GM12873 (cell line): ENCODE results near the gene C8A.

Experiments used
- TF ChIP-seq, protein P1 (sequence below): IDR thresholded peaks from 2 replicates; pipeline ENCODE4 v1.5.1; 2012; ENCODE audit warnings: low read depth, mild to moderate bottlenecking, moderate library complexity, low read length, control low read depth; ENCODE audit not compliant: insufficient read depth; ENCODE audit errors: missing control alignments

The C8A gene

DNA sequence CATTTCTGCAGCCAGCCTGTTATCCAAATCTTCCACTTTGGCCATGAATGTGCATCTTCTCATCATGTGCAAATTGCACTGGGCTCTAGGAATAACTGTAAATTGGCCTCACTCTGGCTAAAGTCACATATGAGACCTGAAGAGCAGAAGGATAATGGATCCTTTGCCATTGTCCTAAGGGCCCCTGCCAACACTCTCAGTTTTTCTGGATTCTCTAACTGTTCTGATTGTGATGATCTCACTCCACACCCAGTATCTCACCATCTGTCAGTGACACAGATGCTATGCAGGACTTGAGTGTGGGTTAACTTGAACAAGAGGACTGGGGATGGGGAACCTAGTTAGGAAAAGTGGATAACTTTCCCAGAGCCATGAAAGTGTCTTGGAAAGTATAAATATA is 26.9 kb upstream of the C8A start:
- TF ChIP-seq, protein P1, sequence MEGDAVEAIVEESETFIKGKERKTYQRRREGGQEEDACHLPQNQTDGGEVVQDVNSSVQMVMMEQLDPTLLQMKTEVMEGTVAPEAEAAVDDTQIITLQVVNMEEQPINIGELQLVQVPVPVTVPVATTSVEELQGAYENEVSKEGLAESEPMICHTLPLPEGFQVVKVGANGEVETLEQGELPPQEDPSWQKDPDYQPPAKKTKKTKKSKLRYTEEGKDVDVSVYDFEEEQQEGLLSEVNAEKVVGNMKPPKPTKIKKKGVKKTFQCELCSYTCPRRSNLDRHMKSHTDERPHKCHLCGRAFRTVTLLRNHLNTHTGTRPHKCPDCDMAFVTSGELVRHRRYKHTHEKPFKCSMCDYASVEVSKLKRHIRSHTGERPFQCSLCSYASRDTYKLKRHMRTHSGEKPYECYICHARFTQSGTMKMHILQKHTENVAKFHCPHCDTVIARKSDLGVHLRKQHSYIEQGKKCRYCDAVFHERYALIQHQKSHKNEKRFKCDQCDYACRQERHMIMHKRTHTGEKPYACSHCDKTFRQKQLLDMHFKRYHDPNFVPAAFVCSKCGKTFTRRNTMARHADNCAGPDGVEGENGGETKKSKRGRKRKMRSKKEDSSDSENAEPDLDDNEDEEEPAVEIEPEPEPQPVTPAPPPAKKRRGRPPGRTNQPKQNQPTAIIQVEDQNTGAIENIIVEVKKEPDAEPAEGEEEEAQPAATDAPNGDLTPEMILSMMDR = no peak

DNA sequence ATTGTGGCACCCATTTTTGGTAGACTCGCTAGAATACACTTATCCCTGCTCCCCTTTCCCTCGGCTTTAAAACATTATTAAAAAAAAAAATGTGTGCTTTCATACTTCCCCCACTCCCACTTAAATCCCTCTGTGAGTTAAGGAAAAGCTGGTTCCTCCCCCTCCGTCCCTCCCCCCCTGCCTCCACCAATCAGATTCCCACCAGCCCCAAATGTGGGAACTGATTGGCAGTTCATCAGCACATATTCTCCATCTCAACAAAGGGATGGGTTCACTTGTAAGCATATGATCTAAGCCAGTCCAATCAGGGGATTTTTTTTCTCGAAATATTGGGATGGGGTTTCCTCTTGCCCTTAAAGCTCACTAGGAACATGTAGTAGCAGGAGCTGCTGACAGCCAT is 24.5 kb upstream of the C8A start:
- TF ChIP-seq, protein P1 = no peak

DNA sequence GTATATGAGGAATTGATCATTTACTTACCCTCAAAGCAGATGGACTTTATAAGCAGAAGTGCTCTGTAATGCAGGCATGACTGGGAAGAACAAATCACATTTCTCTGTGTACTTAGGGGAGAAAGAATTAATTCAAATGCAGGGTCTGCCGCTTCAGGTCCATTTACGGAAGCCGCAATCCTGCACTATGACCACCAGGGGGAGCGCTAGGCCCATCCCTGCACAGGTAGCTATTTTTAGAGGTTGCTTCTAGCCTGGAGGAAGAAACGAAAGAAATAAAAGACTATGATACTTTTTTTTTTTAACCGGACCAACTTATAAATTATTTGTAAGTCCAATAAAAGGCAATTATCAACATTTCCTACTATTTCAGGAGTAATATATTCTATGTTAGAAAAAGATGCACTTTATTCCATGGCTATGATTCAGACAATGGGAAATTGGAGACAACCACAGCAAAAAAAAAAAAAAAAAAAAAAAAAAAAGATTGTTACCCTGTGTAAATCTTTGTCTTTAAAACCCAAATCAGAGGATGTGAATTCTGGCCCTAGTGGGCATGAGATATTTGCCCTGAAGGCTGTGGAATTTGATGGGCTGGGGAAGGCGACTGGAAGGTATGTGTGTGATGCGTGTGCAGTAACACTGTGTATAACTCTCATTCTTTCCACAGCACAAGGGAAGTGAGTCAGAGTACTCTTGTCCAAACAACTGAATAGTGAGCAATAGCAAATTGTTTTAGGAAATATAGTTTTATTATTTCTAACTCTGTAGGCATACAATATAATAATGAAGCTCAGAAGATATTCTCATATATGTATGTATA is 22.5 kb upstream of the C8A start:
- TF ChIP-seq, protein P1 = peak; percentile 89

DNA sequence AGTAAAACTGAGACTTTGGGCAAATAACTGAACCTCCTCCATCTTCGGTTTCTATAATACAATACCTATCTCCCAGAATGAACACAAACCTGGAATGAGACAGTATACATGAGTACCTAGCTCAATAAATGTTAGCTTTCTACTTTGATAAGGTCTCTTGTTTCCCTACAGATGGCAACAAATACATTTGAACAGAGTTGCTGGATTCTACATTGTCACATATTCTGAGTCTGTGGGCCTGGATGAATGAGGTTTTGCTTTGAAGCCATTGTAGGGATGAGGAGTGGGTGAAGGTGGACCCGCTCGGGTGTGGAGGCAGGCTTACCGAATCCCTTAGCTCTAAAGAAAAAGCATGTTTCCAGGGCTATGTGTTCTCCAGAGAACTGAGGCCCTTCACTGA is 21.5 kb upstream of the C8A start:
- TF ChIP-seq, protein P1 = no peak

DNA sequence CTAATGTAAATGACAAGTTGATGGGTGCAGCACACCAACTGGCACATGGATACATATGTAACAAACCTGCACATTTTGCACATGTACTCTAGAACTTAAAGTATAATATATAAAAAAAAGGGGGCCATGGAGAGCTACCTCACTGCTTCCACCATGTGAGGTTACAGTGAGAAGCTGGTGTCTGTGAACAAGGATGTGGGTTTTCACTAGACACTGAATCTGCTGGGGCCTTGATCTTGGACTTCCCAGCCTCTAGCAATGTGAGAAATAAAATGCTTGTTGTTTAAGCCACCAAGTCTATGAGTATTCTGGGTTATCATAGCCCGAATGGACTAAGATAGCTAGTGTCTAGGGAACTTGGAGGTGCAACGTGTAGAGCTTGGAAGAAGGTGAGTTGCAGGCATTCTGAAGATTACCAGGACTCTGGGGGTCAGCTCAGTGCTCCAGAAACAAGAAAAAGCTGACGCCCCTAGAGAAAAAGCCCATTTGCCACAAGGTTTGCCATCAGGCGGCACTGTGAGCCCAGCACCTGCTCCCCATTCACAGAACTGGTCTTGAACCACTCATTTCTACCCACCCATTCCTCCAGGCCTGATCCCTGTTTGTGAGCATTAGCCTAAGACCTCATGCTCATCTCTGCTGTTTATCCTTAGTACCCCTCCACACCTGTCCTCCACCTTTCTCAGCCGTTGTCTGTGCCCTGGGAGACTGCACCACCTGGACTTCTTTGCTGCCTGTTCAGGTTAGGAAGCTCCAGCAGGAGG is 20.3 kb upstream of the C8A start:
- TF ChIP-seq, protein P1 = no peak

DNA sequence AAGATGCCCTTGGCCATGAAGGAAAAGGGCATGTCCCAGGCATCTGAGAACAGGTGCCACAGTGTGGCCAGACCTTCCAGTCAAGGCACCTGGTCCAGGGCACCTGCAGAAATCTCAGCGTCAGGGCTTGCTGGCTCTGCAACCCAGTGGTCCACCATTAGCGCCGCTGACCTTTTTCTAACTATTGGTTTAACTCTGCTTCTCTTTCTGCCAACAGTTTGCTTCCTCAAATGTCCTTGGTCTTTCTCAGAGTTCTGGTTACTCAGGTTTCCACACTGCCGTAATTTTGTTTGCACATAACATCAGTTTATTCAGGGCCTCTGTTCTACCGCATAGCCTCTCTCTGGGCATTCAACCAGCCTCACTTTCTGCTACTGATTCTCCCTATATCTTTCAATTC is 18.9 kb upstream of the C8A start:
- TF ChIP-seq, protein P1 = no peak

DNA sequence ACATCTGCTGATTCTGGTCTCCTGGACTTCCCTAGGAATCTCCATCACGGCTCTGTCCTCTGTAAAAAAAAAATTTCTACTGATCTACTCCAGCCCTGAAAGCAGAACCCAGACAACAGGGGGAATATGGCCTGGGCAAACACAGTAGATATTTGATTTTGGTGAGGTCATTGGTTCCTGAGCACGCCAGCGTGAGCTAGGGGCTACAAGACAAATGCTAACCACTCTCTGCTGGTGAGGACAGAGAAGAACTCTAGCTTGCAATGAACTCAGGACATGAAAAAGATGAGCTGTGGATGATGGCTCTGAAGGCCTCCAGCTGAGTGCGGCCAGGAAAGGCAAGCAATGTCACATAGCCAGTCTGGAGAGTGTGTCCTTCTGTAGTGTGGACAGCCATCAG is 18.2 kb upstream of the C8A start:
- TF ChIP-seq, protein P1 = no peak
